Stimulated activated CD4-positive, alpha-beta T cell treated with anti-CD3 and anti-CD28 coated beads, Interleukin-4, amount 100 ng/mL, for 4 hours (primary cell): ENCODE results near the gene ACSL5.
"Not testable (repeated sequence)": the region's sequence is repeated elsewhere in the genome, so short reads cannot be mapped to it uniquely, and the experiment has no call there.

Source experiments
- DNase-seq, 2 experiments: peaks; one replicate each; pipeline ENCODE4 v3.0.0-alpha.2; 2020

ACSL5 gene

GRCh38 chr10:112351146-112351545 is 22.8 kb upstream of the ACSL5 start:
- no peak for DNase-seq

GRCh38 chr10:112352044-112352443 is 21.9 kb upstream of the ACSL5 start:
- DNase-seq = no peak

GRCh38 chr10:112353046-112353445 is 20.9 kb upstream of the ACSL5 start:
- DNase-seq = no peak

- DNase-seq = no peak
These were observed 17.2 kb upstream of the ACSL5 start for GRCh38 chr10:112356686-112357085.

- DNase-seq = no peak
These were observed 14.2 kb upstream of the ACSL5 start for GRCh38 chr10:112359606-112360307.

- DNase-seq = no peak
These were observed 13.3 kb upstream of the ACSL5 start for GRCh38 chr10:112360308-112361270.

- no peak for DNase-seq
These were observed 11.8 kb upstream of the ACSL5 start for GRCh38 chr10:112361951-112362751.

- no peak for DNase-seq
These were observed 11.1 kb upstream of the ACSL5 start for GRCh38 chr10:112362833-112363232.

- no peak for DNase-seq
These were observed 9.9 kb upstream of the ACSL5 start for GRCh38 chr10:112363696-112364688.

- no peak for DNase-seq
These were observed 8.9 kb upstream of the ACSL5 start for GRCh38 chr10:112365014-112365432.

- DNase-seq = no peak
These were observed 8.5 kb upstream of the ACSL5 start for GRCh38 chr10:112365451-112365850.

GRCh38 chr10:112366992-112367391 is 6.9 kb upstream of the ACSL5 start:
- no peak for DNase-seq

GRCh38 chr10:112367516-112367915 is 6.4 kb upstream of the ACSL5 start:
- no peak for DNase-seq

- DNase-seq = no peak
These were observed 4.2 kb upstream of the ACSL5 start for GRCh38 chr10:112369495-112370423.

GRCh38 chr10:112370424-112370819 is 3.5 kb upstream of the ACSL5 start:
- DNase-seq = no peak

- DNase-seq = not testable (repeated sequence)
These were observed 2.6 kb upstream of the ACSL5 start for GRCh38 chr10:112371326-112371725.

- not testable (repeated sequence) for DNase-seq
These were observed 1.6 kb upstream of the ACSL5 start for GRCh38 chr10:112372182-112372810.

- DNase-seq = no peak
These were observed 1.0 kb downstream of the ACSL5 start for GRCh38 chr10:112374724-112375541.

- peak; percentile 19 to 32 for DNase-seq
These were observed 1.9 kb downstream of the ACSL5 start for GRCh38 chr10:112375721-112376395.
